Immature natural killer cell (primary cell): Measurements from ENCODE around the gene PNRC2. TPM values are rescaled to one million over a fixed set of nuclear protein-coding genes. Genes with fewer than 3 reads are reported as not detected.
A peak's percentile ranks its signal among the peaks of the same experiment; 100 is the strongest.
"Not testable (repeated sequence)": the region's sequence is repeated elsewhere in the genome, so short reads cannot be mapped to it uniquely, and the experiment has no call there.

Experiments used
- DNase-seq, 3 donors: peaks; one replicate each; pipeline ENCODE4 v3.0.0; 2022; ENCODE audit warnings: mixed read lengths in 1 of 3
- H3K27ac Mint-ChIP-seq, 6 donors: one replicate each; pipeline ENCODE4 v1.8.0; 2020; ENCODE audit warnings: mixed read lengths in 6 of 6, mild to moderate bottlenecking in 5 of 6, inconsistent platforms in 4 of 6, moderate library complexity in 3 of 6
- H3K27me3 Mint-ChIP-seq, 3 donors: one replicate each; pipeline ENCODE4 v1.8.0; 2020 to 2021; ENCODE audit warnings: low read depth in 3 of 3, mild to moderate bottlenecking in 3 of 3, mixed read lengths in 3 of 3, moderate library complexity in 3 of 3, inconsistent platforms in 1 of 3
- H3K36me3 Mint-ChIP-seq, 3 donors: one replicate each; pipeline ENCODE4 v1.8.0; 2020; ENCODE audit warnings: mixed read lengths in 3 of 3, inconsistent platforms in 2 of 3, mild to moderate bottlenecking in 2 of 3
- H3K4me1 Mint-ChIP-seq, 2 donors: one replicate each; pipeline ENCODE4 v1.8.0; 2020; ENCODE audit warnings: inconsistent platforms in 2 of 2, mild to moderate bottlenecking in 2 of 2, mixed read lengths in 2 of 2, moderate library complexity in 1 of 2
- H3K4me3 Mint-ChIP-seq, 5 donors: one replicate each; pipeline ENCODE4 v1.8.0; 2020; ENCODE audit warnings: mild to moderate bottlenecking in 5 of 5, mixed read lengths in 5 of 5, inconsistent platforms in 3 of 5, moderate library complexity in 3 of 5
- H3K9me3 Mint-ChIP-seq, 6 donors: one replicate each; pipeline ENCODE4 v1.8.0; 2020; ENCODE audit warnings: mild to moderate bottlenecking in 6 of 6, mixed read lengths in 6 of 6, inconsistent platforms in 4 of 6, moderate library complexity in 3 of 6
- polyA plus RNA-seq, 3 donors: library from polyadenylated mRNA; unstranded; fragments of 300-500 nt; fragmentation: Illumina TruSeq; gene quantifications; one replicate each; pipeline ENCODE4 v1.2.3, GENCODE V29; 2021

Gene PNRC2
- polyA plus RNA-seq, 3 donors from 2014 or later = 89.9 to 118 (median 104) TPM

DNA sequence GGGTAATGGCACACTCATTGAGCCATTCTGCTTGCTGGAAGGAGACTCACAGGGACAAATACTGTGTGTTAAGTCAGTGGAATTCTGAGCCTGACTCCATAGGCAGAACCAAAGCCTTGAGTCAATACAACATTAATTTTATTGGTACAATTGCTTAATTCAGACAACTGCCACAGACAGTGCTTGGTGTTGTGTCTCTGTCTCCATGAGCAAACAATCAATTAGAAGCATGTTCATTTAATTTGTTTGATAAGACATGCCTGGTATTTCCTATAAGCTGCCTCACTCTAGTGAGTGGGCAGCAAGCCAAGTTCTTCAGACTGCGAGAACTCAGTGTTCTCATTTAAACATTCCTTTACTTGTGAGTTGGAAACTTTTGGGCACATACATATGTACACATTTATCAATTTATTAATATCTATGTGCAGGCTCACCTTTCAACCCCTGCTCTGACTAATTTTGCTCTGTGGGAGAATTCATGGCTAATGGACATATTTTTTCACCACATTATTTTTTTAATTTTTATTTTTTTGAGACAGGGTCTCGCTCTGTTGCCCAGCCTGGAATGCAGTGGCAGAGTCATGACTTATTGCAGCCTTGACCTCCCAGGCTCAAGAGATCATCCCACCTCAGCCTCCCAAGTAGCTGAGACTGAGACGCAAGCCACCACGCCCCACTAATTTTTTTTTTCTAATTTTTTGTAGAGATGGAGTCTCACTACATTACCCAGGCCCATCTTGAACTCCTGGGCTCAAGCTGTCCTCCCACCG lies 25.0 kb downstream of the PNRC2 start:
- no peak for DNase-seq
- Mint-ChIP-seq H3K4me3 (no peak overlapping the region), H3K27me3 (peaks cover 4 to 8% (median 8%) of the 10 kb centered on the region in 3 donors), H3K36me3 (no peaks in the 10 kb centered on the region), H3K9me3 (no peaks in the 10 kb centered on the region), H3K27ac (no peak overlapping the region), H3K4me1 (peaks cover 14% of the 10 kb centered on the region in 2 donors)

GRCh38 chr1:23987038-23987437 lies 27.4 kb downstream of the PNRC2 start:
- H3K36me3 Mint-ChIP-seq, H3K9me3 Mint-ChIP-seq, H3K27me3 Mint-ChIP-seq, H3K4me1 Mint-ChIP-seq, H3K4me3 Mint-ChIP-seq, DNase-seq, H3K27ac Mint-ChIP-seq: not testable (repeated sequence)

DNA sequence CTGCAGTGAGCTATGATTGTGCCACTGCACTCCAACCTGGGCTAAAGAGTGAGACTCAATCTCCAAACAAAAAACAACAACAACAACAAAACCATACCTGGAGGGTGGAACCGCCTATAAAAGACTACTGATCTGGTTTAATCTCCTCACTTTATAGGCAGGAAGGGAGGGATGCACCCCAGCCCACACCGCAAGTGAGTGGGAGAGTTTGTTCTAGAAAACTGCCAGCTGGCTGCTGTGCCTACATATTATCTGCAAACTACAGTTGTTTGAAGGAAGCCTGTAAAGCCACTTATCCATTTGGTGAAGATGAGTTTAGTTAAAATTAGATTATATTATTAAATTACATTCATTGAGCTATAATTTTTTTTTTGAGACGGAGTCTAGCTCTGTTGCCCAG lies 29.6 kb downstream of the PNRC2 start:
- Mint-ChIP-seq H3K27ac (no peak overlapping the region), H3K9me3 (no peaks in the 10 kb centered on the region), H3K4me3 (no peak overlapping the region), H3K4me1 (no peaks in the 10 kb centered on the region), H3K36me3 (no peaks in the 10 kb centered on the region), H3K27me3 (no peaks in the 10 kb centered on the region)
- DNase-seq = no peak

DNA sequence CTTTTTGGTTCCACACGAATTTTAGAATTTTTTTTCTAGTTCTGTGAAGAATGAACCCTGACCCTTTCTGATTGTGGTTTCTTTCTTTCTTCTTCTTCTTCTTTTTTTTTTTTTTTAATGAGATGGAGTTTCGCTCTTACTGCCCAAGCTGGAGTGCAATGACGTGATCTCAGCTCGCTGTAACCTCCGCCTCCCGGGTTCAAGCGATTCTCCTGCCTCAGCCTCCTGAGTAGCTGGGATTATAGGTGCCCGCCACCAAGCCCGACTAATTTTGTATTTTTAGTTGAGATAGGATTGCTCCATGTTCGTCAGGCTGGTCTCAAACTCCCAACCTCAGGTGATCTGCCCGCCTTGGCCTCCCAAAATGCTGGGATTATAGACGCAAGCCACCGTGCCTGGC lies 32.4 kb downstream of the PNRC2 start:
- DNase-seq, H3K9me3 Mint-ChIP-seq, H3K36me3 Mint-ChIP-seq, H3K27ac Mint-ChIP-seq, H3K27me3 Mint-ChIP-seq, H3K4me3 Mint-ChIP-seq, H3K4me1 Mint-ChIP-seq: not testable (repeated sequence)

GRCh38 chr1:23995431-23995837 lies 35.8 kb downstream of the PNRC2 start:
- Mint-ChIP-seq H3K36me3 (no peaks in the 10 kb centered on the region), H3K27ac (peak overlapping the region in 1 of 6 donors; percentile 27), H3K4me1 (no peaks in the 10 kb centered on the region), H3K4me3 (no peak overlapping the region), H3K9me3 (no peaks in the 10 kb centered on the region), H3K27me3 (peaks cover 0 to 3% (median 0%) of the 10 kb centered on the region in 3 donors)
- DNase-seq = no peak

DNA sequence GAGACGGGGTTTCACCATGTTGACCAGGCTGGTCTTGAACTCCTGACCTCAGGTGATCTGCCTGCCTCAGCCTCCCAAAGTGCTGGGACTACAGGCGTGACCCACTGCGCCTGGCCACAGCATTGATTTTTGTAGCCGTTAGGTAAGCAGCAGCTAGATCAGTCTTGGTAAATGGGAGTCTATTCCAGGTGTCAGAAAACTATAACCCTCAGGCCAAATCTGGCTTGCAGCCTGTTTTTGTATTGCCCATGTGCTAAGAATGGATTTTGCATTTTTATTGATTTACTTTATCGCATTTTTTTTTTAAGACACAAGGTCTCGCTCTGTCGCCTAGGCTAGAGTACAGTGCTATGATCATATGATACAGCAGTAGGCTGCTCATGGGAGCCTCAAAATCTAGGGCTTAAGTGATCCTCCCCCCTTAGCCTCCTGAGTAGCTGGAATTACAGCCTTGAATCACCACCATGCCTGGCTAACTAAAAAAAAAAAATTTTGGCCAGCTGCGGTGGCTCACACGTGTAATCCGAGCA lies 37.1 kb downstream of the PNRC2 start:
- Mint-ChIP-seq H3K36me3 (no peaks in the 10 kb centered on the region), H3K9me3 (no peaks in the 10 kb centered on the region), H3K4me1 (no peaks in the 10 kb centered on the region), H3K27ac (no peak overlapping the region), H3K27me3 (peaks cover 0 to 4% (median 2%) of the 10 kb centered on the region in 3 donors), H3K4me3 (no peak overlapping the region)
- no peak for DNase-seq

GRCh38 chr1:23997812-23998211 lies 38.2 kb downstream of the PNRC2 start:
- H3K27ac Mint-ChIP-seq = no peak overlapping the region
- no peak for DNase-seq
- H3K27me3 Mint-ChIP-seq = peaks cover 0 to 4% (median 2%) of the 10 kb centered on the region in 3 donors
- no peaks in the 10 kb centered on the region for H3K9me3 Mint-ChIP-seq
- no peak overlapping the region for H3K4me3 Mint-ChIP-seq
- no peaks in the 10 kb centered on the region for H3K4me1 Mint-ChIP-seq
- H3K36me3 Mint-ChIP-seq = no peaks in the 10 kb centered on the region

- DNase-seq = no peak
- Mint-ChIP-seq H3K27me3 (peaks cover 0 to 4% (median 2%) of the 10 kb centered on the region in 3 donors), H3K9me3 (no peaks in the 10 kb centered on the region), H3K4me3 (no peak overlapping the region), H3K27ac (no peak overlapping the region), H3K4me1 (no peaks in the 10 kb centered on the region), H3K36me3 (no peaks in the 10 kb centered on the region)
These were observed 39.6 kb downstream of the PNRC2 start for GRCh38 chr1:23999156-23999671.

DNA sequence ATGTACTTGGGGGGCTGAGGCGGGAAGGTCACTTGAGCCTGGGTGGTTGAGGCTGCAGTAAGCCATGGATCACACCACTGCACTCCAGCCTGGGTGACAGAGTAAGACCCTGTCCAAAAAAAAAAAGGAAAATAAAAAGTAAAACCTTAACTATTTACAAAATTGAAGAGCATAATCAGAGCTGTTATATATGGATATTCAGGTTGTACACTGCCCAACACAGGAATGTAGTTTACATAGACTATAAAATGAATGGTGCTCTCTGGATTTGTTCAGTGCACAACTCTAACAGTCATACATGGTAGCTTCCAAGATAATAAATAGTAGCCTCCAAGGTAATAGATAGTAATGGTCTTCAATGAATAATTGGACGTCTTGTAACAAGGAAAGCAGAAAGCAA lies 43.1 kb downstream of the PNRC2 start:
- Mint-ChIP-seq H3K9me3 (no peaks in the 10 kb centered on the region), H3K4me1 (no peaks in the 10 kb centered on the region), H3K27ac (no peak overlapping the region), H3K27me3 (peaks cover 4 to 6% (median 5%) of the 10 kb centered on the region in 3 donors), H3K36me3 (no peaks in the 10 kb centered on the region), H3K4me3 (no peak overlapping the region)
- no peak for DNase-seq

DNA sequence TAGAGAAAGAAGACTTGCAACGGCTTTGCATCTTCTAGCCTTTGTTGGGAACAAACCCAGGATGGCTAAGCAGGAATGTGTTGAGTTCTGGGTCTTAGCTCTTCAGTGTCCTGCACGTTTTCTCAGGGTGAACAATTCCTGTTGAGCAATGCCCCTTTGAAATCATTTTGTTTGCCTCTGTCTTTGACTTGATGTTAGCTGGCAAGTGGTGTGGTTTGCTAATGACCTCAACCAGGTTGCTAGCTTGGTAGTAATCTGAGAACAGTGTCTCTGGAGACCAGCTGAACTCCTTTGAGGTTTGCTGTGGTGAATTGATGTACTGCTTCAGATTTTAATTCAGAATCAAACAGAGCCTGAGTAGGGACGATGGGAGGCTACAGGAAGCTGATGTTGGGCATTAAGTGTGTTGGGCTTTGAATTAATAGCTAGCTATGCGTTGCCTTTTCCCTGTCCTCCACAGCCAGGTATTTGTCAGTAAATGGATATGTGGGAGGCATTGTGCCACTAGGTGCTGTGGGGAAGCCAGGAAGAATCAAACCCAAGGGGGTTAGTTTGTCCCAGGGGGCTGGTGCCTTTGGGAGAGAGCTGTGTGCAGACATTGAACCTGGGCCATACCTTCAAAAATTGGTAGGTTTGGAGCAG lies 43.8 kb downstream of the PNRC2 start:
- no peaks in the 10 kb centered on the region for H3K4me1 Mint-ChIP-seq
- H3K27me3 Mint-ChIP-seq = peaks cover 4 to 6% (median 5%) of the 10 kb centered on the region in 3 donors
- no peaks in the 10 kb centered on the region for H3K36me3 Mint-ChIP-seq
- no peaks in the 10 kb centered on the region for H3K9me3 Mint-ChIP-seq
- no peak for DNase-seq
- no peak overlapping the region for H3K4me3 Mint-ChIP-seq
- no peak overlapping the region for H3K27ac Mint-ChIP-seq

- Mint-ChIP-seq H3K9me3 (no peaks in the 10 kb centered on the region), H3K27ac (no peak overlapping the region), H3K4me1 (no peaks in the 10 kb centered on the region), H3K4me3 (no peak overlapping the region), H3K27me3 (peaks cover 4 to 5% (median 4%) of the 10 kb centered on the region in 3 donors), H3K36me3 (no peaks in the 10 kb centered on the region)
- no peak for DNase-seq
These were observed 44.5 kb downstream of the PNRC2 start for GRCh38 chr1:24004132-24004531.

- Mint-ChIP-seq H3K9me3 (no peaks in the 10 kb centered on the region), H3K27me3 (peaks cover 4 to 5% (median 5%) of the 10 kb centered on the region in 3 donors), H3K27ac (no peak overlapping the region), H3K4me3 (no peak overlapping the region), H3K4me1 (no peaks in the 10 kb centered on the region), H3K36me3 (no peaks in the 10 kb centered on the region)
- no peak for DNase-seq
These were observed 45.5 kb downstream of the PNRC2 start for GRCh38 chr1:24005163-24005562.

DNA sequence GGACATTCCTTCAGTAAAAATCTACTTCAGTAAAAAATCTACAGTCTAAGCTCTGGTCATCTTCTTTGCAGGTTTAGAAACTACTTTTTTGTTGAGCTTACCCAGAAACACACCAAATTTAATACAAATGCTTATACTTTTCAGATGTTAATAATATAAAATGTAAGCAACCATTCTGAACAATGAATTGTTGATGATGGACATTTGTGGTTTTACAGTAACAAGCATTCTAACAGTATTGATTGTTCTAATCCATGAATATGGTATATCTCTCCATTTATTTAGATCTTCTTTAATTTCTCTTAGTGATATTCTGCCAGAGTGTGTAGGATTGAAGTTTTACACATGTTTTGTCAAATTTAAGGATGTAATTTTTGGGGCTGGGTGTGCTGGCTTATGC lies 47.5 kb downstream of the PNRC2 start:
- Mint-ChIP-seq H3K4me3 (no peak overlapping the region), H3K27me3 (peaks cover 2 to 9% (median 3%) of the 10 kb centered on the region in 3 donors), H3K9me3 (no peaks in the 10 kb centered on the region), H3K27ac (no peak overlapping the region), H3K4me1 (no peaks in the 10 kb centered on the region), H3K36me3 (no peaks in the 10 kb centered on the region)
- DNase-seq = no peak

- H3K4me3 Mint-ChIP-seq, H3K36me3 Mint-ChIP-seq, H3K4me1 Mint-ChIP-seq, H3K9me3 Mint-ChIP-seq, DNase-seq, H3K27ac Mint-ChIP-seq: not testable (repeated sequence)
- H3K27me3 Mint-ChIP-seq = peaks cover 2 to 12% (median 3%) of the 10 kb centered on the region in 3 donors
These were observed 49.1 kb downstream of the PNRC2 start for GRCh38 chr1:24008574-24009184.
